Glomerular visceral epithelial cell (primary cell): Measurements from ENCODE around the gene LRSAM1.

Source experiments
- DNase-seq: peaks from one replicate; pipeline ENCODE4 v3.0.0-alpha.2; 2016; ENCODE audit errors: extremely low spot score

LRSAM1 gene

GRCh38 chr9:127426756-127427155 is 24.6 kb upstream of the LRSAM1 start:
- no peak for DNase-seq

- DNase-seq, result no peak
Observed at GRCh38 chr9:127428348-127428747, 23.0 kb upstream of the LRSAM1 start.

- no peak for DNase-seq
Observed at GRCh38 chr9:127430415-127430814, 20.9 kb upstream of the LRSAM1 start.

GRCh38 chr9:127437497-127438264 is 13.6 kb upstream of the LRSAM1 start:
- DNase-seq, result no peak

GRCh38 chr9:127438394-127438793 is 12.9 kb upstream of the LRSAM1 start:
- DNase-seq, result no peak

- no peak for DNase-seq
Observed at GRCh38 chr9:127444283-127444920, 6.9 kb upstream of the LRSAM1 start.

GRCh38 chr9:127444921-127445850 is 6.1 kb upstream of the LRSAM1 start:
- DNase-seq, result peak; percentile 15

- DNase-seq, result peak; percentile 18
Observed at GRCh38 chr9:127445851-127446712, 5.2 kb upstream of the LRSAM1 start.

GRCh38 chr9:127446713-127447415 is 4.4 kb upstream of the LRSAM1 start:
- no peak for DNase-seq

GRCh38 chr9:127447416-127448111 is 3.7 kb upstream of the LRSAM1 start:
- DNase-seq, result no peak

GRCh38 chr9:127448112-127448805 is 3.1 kb upstream of the LRSAM1 start:
- no peak for DNase-seq

GRCh38 chr9:127449332-127449966 is 1.9 kb upstream of the LRSAM1 start:
- peak; percentile 29 for DNase-seq

- DNase-seq, result peak; percentile 28
Observed at GRCh38 chr9:127450243-127450760, 1.0 kb upstream of the LRSAM1 start.

- DNase-seq, result no peak
Observed at GRCh38 chr9:127451608-127451857, 223 bp downstream of the LRSAM1 start.

GRCh38 chr9:127451858-127452656 is 747 bp downstream of the LRSAM1 start:
- peak; percentile 63 for DNase-seq

GRCh38 chr9:127452691-127453090 is 1.4 kb downstream of the LRSAM1 start:
- peak; percentile 39 for DNase-seq

- peak; percentile 15 for DNase-seq
Observed at GRCh38 chr9:127455324-127455992, 4.1 kb downstream of the LRSAM1 start.
